GM12892 (cell line): Measurements from ENCODE around the gene TBC1D22A.

Experiments used
- DNase-seq: peaks from one replicate; pipeline ENCODE4 v3.0.0; 2011; ENCODE audit not compliant: insufficient read length
- FAIRE-seq: peaks from 2 replicates; lab custom pipeline; 2011; peaks lifted over from hg19 to GRCh38; lab: Jason Lieb, UNC
- POLR2A ChIP-seq: IDR thresholded peaks from 2 replicates; pipeline ENCODE4 v1.6.1; 2011; ENCODE audit warnings: low read depth, low read length, control low read depth
- POLR2AphosphoS5 ChIP-seq: IDR thresholded peaks from 2 replicates; pipeline ENCODE4 v1.6.1; 2011; ENCODE audit warnings: low read depth, low read length, control low read depth
- TAF1 ChIP-seq: IDR thresholded peaks from 2 replicates; pipeline ENCODE4 v1.6.1; 2011; ENCODE audit warnings: low read depth, mild to moderate bottlenecking, control low read depth, low read length, borderline replicate concordance

The TBC1D22A gene

DNA sequence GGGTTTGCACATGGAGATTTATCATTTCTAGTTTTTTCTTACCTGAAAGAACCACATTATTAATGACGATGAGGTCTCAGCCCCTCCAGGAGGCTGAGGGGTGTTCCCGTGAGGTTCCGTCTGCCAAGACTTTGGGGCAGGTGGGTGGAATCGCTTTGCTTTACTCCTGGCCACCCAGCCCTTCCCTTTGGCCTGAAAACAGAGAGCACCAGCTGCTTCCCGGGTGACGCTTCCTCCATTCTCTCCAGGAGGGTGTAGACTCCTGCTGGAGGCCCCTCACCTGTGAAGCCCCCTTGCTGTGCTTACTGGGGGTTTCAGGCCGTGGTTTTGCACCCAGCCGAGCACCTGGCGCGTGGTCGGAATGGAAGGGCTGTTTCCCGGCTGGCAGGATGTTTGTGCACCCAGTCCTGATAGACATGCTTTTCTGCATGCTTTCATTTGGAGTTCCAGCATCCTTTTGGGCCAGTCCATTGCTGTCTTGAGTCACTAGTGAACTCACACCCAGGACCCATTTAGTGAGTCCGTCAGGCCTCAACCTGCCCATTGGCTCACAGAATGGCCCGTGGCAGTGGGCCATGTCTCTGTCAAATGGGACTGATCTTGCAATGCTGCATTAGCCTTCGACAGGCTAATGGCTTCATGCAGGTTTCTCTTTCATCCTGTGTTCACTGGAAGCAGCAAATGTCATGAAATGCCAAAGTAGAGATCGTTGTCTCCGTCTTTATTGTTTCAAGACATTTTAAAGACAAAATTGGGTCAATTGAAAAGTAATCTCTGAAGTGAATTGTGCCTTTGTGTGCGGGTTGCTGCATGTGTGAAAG is 360.8 kb downstream of the TBC1D22A start:
- no peak for FAIRE-seq
- no peak for TF ChIP-seq POLR2AphosphoS5
- no peak for TF ChIP-seq TAF1
- TF ChIP-seq POLR2A = no peak
- DNase-seq = no peak

DNA sequence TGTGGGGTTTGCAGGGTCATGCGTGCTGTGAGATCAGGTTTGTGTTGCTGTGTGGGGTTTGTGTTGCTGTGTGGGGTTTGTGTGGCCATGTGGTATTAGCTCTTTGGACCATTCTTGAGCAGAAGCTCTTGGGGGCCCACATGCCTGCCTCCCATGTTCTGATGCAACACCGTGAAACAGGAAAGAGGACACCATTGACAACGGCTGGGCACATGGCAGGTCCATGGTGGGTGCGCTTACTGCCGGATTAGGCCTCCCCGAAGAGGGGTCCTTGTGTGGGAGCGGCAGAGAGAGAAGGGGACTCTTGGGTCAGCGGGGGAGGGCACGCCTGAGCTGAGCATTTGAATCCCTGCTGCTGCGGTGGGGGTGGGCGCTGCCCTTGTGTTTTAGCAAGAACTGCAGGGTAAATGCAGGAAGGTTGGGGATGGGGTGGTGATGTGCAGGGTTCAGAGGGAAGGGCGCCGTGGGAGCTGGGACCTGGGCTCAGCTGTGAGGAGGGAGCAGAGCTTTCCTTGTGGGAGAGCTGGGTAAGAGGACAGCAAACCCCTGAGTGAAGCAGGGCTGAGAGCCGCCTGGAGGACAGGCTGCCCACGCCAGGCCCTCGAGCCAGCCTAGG is 361.5 kb downstream of the TBC1D22A start:
- TF ChIP-seq POLR2A (no peak), POLR2AphosphoS5 (no peak), TAF1 (no peak)
- FAIRE-seq = no peak
- DNase-seq = no peak

DNA sequence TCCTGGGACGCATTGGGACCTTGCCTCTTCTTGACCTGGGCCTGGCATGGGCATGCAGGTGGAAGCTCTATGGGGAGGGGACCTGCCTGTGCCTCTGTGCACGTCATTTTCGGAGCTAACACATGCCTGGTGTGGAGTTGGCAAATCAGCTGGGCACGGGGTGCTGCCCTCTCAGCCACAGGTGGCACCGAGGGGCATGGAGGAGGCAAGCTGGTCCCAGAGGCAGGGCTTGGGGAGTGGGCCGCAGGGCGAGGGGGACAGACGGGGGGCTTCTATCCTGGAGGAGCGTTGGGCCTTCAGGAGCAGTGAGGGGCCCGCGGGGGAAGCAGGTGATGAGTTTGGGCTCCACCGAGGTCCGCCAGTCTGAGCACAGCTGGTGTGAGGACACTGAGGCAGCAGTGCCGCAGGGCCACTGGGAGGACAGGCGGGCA is 362.0 kb downstream of the TBC1D22A start:
- DNase-seq = no peak
- no peak for TF ChIP-seq POLR2AphosphoS5
- TF ChIP-seq TAF1 = no peak
- no peak for TF ChIP-seq POLR2A
- FAIRE-seq = no peak

DNA sequence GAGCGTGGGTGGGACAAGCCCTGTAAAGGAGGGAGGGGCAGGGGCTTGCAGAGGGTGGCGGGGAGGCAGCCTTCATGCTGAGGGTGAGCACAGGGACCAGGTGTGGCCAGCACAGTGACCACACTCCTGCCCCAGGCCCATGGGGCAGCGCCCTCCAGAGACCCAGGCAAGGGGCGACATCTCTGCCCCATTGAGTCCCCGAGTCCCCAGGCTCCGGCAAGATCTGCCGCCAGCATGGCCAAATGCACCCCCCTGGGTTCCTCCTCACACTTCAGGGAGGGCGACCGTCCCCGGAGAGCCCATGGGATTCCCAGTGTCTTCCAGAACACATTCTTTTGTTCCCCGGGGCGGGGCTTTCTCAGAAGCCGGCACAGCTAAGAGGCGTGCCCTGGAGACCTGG is 362.5 kb downstream of the TBC1D22A start:
- FAIRE-seq (no peak), DNase-seq (no peak)
- TF ChIP-seq TAF1 (no peak), POLR2A (no peak), POLR2AphosphoS5 (no peak)

DNA sequence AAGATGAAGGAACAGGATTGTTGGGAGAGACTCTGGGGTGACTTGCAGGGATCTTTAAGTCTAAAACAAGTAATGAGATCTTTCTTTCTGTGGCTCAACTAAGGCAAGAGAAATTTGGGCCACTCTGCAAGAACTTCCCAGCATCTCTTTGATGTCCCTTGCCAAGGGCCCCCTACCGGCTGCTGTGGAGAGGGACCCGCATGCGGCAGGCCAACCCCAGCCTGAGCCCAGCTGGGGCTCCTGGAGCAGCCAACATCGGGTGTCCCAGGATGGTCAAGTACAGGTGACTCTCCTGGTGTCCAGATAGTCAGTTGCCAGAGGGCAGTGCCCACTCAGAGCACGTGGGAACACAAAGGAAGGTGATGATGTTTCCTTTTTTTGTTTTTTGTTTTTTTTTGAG is 363.2 kb downstream of the TBC1D22A start:
- FAIRE-seq (no peak), DNase-seq (no peak)
- TF ChIP-seq TAF1 (no peak), POLR2AphosphoS5 (no peak), POLR2A (no peak)

DNA sequence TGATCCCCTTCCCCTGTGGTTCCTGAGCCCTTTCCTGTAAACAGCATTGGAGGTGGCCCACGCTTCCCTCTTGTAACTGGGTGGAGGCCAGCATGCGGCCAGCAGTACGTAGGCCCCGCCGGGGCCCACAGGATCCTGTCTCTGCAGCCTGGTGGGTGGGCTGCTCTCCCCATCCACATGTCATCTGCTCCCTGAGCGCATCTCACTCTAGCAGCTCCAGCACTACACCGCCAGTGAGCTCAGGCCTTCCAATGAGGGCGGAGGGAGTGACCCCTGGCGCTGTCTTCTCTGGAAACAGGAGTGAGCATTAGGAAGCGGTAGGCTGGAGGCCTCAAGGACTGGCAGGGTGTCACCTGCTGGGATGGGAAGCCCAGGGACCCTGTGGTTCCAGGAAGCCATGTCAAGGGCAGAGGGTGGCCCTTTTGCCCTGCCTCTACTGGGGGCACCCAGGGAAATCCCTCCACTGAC is 363.9 kb downstream of the TBC1D22A start:
- TF ChIP-seq POLR2A (no peak), TAF1 (no peak), POLR2AphosphoS5 (no peak)
- no peak for FAIRE-seq
- DNase-seq = no peak

DNA sequence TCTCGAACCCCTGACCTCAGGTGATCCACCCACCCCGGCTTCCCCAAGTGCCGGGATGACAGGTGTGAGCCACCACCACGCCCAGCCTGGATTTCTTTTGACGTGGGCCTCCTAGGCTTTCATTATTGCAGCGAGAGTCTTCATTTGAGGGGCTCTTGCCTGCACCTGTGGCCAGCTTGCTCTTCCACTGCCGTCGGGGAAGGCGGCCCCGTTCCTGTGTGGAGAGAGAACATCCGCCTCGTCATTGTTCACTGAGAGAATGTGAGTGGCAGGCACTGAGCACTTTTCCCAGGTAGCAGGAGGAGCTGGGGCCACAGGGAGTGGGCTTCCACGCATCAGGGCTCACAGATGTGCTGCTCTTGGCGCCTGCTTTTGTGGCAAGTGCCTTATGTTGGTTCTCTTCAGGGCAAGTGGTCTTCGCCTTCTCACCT is 365.0 kb downstream of the TBC1D22A start:
- TF ChIP-seq TAF1 (no peak), POLR2AphosphoS5 (no peak), POLR2A (no peak)
- FAIRE-seq = no peak

DNA sequence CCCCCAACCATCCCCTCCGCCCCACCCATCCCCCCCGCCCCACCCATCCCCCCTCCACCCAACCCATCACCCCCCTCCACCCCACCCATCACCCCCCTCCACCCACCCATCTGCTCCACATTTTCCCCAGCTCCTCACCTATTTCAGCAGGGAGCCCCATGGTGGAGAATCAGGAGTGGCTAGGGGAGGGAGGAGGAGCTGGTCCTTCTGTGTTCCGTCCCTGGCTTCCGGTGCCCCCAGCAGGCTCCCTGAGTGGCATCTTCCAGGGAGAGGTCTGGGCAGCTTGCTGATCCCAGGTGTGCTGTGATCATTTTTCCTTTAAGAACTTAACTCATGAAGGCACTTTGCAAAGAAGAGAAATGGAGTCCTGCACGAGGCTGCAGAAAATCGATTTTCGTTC is 365.8 kb downstream of the TBC1D22A start:
- no peak for FAIRE-seq

More for the DNA sequence above, 365.0 kb downstream of the TBC1D22A start:
- DNase-seq = no peak

DNA sequence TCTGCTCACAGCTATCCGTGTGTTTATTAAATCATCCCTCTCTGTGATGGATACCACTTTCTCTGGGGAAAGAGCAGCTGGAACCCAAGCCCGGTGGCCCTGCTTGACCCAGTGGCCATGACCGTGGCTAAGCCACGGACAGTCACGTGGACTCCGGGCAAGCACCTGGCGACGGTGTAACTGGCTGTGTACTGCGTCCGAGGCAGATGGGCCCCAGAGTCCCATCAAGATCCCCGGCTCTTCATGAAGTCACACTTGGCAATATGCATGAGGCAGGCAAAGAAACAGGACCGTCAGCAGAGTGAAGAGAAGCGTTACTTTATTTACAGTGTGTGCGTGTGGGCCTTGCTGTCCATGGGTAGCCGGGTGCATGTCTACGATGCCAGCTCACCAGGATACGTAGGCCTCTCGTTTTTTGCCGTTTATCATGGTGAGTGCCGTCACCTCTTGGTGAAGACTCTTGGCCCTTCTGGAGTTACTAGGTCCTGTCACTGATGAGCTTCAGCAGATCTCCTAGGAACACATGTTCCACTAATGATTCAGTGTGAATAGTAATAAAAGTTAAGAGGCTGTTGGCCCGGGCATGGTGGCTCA is 366.3 kb downstream of the TBC1D22A start:
- no peak for TF ChIP-seq POLR2A
- TF ChIP-seq POLR2AphosphoS5 = no peak
- FAIRE-seq = no peak
- DNase-seq = no peak

More for the DNA sequence above, 365.8 kb downstream of the TBC1D22A start:
- TF ChIP-seq TAF1 (no peak), POLR2AphosphoS5 (no peak), POLR2A (no peak)
- DNase-seq = no peak

DNA sequence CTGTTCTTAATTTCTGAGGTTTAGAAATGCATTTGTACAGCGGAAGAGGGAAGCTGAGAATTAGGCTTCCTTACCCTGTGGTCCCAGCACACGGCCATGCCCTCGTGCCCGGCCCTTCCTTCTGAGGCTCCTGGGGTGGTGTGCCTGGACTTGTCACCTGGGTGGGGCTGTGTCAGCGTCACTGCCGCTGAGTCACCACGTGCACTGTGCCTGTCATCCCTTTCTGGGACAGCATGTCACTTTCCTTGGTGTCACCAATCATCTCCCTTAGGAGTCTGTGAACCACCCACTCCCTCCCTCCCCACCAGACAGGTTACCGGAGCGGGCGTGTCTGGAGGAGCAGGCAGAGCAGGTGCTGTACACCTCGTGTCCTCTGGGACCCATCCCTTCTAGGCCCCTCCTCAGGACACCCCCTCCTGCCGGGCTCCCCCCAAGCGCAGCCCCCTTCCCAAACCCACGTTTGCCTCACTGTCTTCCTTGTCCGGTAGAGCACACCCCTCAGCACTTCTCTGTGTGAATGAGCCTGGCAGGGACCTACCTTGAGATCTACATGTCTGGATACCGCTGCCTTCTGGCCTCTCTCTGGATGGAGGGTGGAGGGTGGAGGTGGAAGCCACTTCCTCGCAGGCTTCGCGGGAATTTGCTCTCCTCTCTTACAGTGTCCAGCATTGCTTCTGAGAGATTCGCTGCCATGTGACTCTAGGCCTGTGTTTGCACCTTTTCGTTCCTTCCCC is 367.6 kb downstream of the TBC1D22A start:
- TF ChIP-seq POLR2AphosphoS5 (no peak), POLR2A (no peak), TAF1 (no peak)
- FAIRE-seq = no peak
- no peak for DNase-seq

DNA sequence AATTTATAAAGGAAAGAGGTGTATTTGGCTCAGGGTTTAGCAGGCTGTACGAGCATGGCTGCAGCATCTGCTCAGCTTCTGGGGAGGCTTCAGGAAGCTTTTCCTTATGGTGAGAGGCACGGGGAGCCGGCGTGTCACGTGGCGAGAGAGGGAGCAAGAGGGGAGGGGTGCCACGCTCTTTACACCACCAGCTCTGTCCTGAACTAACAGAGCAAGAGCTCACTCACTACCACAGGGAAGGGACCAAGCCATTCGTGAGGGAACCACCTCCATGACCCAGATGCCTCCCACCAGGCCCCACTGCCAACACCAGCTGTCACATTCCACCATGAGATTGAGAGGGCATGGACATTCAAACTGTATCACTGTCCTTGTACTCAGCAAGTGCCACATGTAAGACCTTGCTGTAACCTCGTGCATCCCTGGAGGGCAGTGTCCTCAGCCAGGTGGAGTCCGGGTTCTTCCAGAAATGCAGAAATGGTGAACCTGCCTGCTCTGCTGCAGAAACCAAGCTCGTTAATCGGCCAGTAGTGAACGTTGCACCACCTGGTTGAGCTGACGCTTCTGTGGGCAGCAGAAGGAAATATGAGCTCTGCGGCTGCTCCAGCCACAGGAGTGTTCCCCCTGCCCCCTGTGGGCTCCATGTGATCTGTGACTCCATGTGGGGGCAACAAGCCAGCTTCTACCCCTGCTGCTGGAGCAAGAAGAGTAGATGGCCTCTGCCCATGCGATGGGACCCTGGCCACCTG is 368.6 kb downstream of the TBC1D22A start:
- DNase-seq (no peak), FAIRE-seq (no peak)
- TF ChIP-seq POLR2A (no peak), POLR2AphosphoS5 (no peak), TAF1 (no peak)
